WTC11 (cell line): ENCODE results near the gene LCNL1. TPM values are rescaled to one million over a fixed set of nuclear protein-coding genes. Genes with fewer than 3 reads are reported as not detected.

Experiments
- ATAC-seq: fragments of 200-7000 bp; cut with Tn5 transposase; 2 replicates; pipeline ENCODE4 v1.10.0; 2021; ENCODE audit warnings: mild to moderate bottlenecking, moderate library complexity
- CTCF ChIA-PET: fragments of 300-600 bp; sonication (Branson Sonifier 250); formaldehyde crosslinking; loops from one replicate; lab custom pipeline; 2021; ENCODE audit warnings: antibody characterized with exemption; lab: Charles Lee
- POLR2A ChIA-PET: fragments of 350-600 bp; sonication (Branson Sonifier 250); formaldehyde crosslinking; loops from one replicate; lab custom pipeline; 2021; ENCODE audit warnings: antibody characterized with exemption; lab: Charles Lee
- DNase-seq: peaks from one replicate; pipeline ENCODE4 v3.0.0; 2021; ENCODE audit warnings: low spot score
- H3K27ac Mint-ChIP-seq: 2 replicates; pipeline ENCODE4 v1.8.0; 2021; ENCODE audit warnings: mixed read lengths
- H3K27me3 Mint-ChIP-seq: 2 replicates; pipeline ENCODE4 v1.8.0; 2021; ENCODE audit warnings: low read depth, mild to moderate bottlenecking, moderate library complexity, mixed read lengths
- H3K36me3 Mint-ChIP-seq: 2 replicates; pipeline ENCODE4 v1.8.0; 2021; ENCODE audit warnings: mixed read lengths
- H3K4me1 Mint-ChIP-seq: 2 replicates; pipeline ENCODE4 v1.8.0; 2022; ENCODE audit warnings: mixed read lengths
- H3K4me3 Mint-ChIP-seq: 2 replicates; pipeline ENCODE4 v1.8.0; 2021; ENCODE audit warnings: mild to moderate bottlenecking, moderate library complexity, mixed read lengths
- H3K9me3 Mint-ChIP-seq: 2 replicates; pipeline ENCODE4 v1.8.0; 2021; ENCODE audit warnings: mixed read lengths
- ETV6 ChIP-seq: sonication (generic); formaldehyde crosslinking; IDR thresholded peaks from 2 replicates; pipeline ENCODE4 v1.8.1; 2022; ENCODE audit warnings: mild to moderate bottlenecking, missing genetic modification reagents
- FOXK1 ChIP-seq: sonication (generic); formaldehyde crosslinking; IDR thresholded peaks from 2 replicates; pipeline ENCODE4 v1.8.0; 2022; ENCODE audit warnings: mild to moderate bottlenecking, moderate library complexity, missing genetic modification reagents
- GRHL2 ChIP-seq: fragments of 250-450 bp; sonication (Bioruptor Pico); IDR thresholded peaks from 2 replicates; pipeline ENCODE4 v1.8.0; 2022; ENCODE audit warnings: mild to moderate bottlenecking, moderate library complexity; ENCODE audit not compliant: insufficient replicate concordance, severe bottlenecking
- KAT7 ChIP-seq: sonication (generic); formaldehyde crosslinking; IDR thresholded peaks from 2 replicates; pipeline ENCODE4 v1.8.1; 2023; ENCODE audit warnings: missing genetic modification reagents, mild to moderate bottlenecking, borderline replicate concordance
- NFE2L1 ChIP-seq: sonication (generic); formaldehyde crosslinking; IDR thresholded peaks from 2 replicates; pipeline ENCODE4 v1.8.1; 2023; ENCODE audit warnings: missing genetic modification reagents
- OVOL2 ChIP-seq: fragments of 250-450 bp; sonication (Bioruptor Pico); IDR thresholded peaks from 2 replicates; pipeline ENCODE4 v1.9.0; 2021; ENCODE audit warnings: mild to moderate bottlenecking, borderline replicate concordance
- SMAD3 ChIP-seq: sonication (generic); formaldehyde crosslinking; IDR thresholded peaks from 2 replicates; pipeline ENCODE4 v1.8.0; 2022; ENCODE audit warnings: missing genetic modification reagents, mild to moderate bottlenecking, borderline replicate concordance
- ZNF138 ChIP-seq: sonication (generic); formaldehyde crosslinking; conservative IDR thresholded peaks from 2 replicates; pipeline ENCODE4 v1.8.1; 2022; ENCODE audit warnings: mild to moderate bottlenecking, moderate library complexity, missing genetic modification reagents
- ZNF416 ChIP-seq: fragments of 250-450 bp; sonication (Bioruptor Pico); IDR thresholded peaks from 2 replicates; pipeline ENCODE4 v1.9.0; 2021; ENCODE audit warnings: mild to moderate bottlenecking, inconsistent platforms
- ZNF671 ChIP-seq: fragments of 250-450 bp; sonication (Bioruptor Pico); IDR thresholded peaks from 2 replicates; pipeline ENCODE4 v1.8.0; 2021; ENCODE audit warnings: mild to moderate bottlenecking
- total RNA-seq: library from RNA; stranded (reverse); gene quantifications from 3 replicates; pipeline ENCODE4 v1.2.3, GENCODE V29; 2021
- TF ChIP-seq, protein P1 (sequence below): sonication (generic); formaldehyde crosslinking; conservative IDR thresholded peaks from 2 replicates; pipeline ENCODE4 v1.8.1; 2023; ENCODE audit warnings: mild to moderate bottlenecking, low read depth, missing genetic modification reagents, moderate library complexity
- TF ChIP-seq, protein P2 (sequence below): fragments of 250-450 bp; sonication (Bioruptor Pico); IDR thresholded peaks from 2 replicates; pipeline ENCODE4 v1.9.0; 2021; ENCODE audit warnings: mild to moderate bottlenecking
- TF ChIP-seq, protein P3 (sequence below): sonication (generic); formaldehyde crosslinking; IDR thresholded peaks from 2 replicates; pipeline ENCODE4 v1.8.1; 2022; ENCODE audit warnings: low read depth, missing genetic modification reagents, borderline replicate concordance
- TF ChIP-seq, protein P4 (sequence below): sonication (generic); formaldehyde crosslinking; IDR thresholded peaks from 2 replicates; pipeline ENCODE4 v1.8.1; 2022; ENCODE audit warnings: mild to moderate bottlenecking, missing genetic modification reagents, moderate library complexity, borderline replicate concordance
- TF ChIP-seq, protein P5 (sequence below): fragments of 250-450 bp; sonication (Bioruptor Pico); IDR thresholded peaks from 2 replicates; pipeline ENCODE4 v1.8.0; 2021; ENCODE audit warnings: mild to moderate bottlenecking
- TF ChIP-seq, protein P6 (sequence below): sonication (generic); formaldehyde crosslinking; IDR thresholded peaks from 2 replicates; pipeline ENCODE4 v1.8.0; 2022; ENCODE audit warnings: mild to moderate bottlenecking, missing genetic modification reagents
- TF ChIP-seq, protein P7 (sequence below): sonication (generic); formaldehyde crosslinking; IDR thresholded peaks from 2 replicates; pipeline ENCODE4 v1.8.1; 2023; ENCODE audit warnings: mild to moderate bottlenecking, moderate library complexity, missing genetic modification reagents
- TF ChIP-seq, protein P8 (sequence below): sonication (generic); formaldehyde crosslinking; IDR thresholded peaks from 2 replicates; pipeline ENCODE4 v1.8.0; 2023; ENCODE audit warnings: mild to moderate bottlenecking, missing genetic modification reagents

LCNL1 gene
- total RNA-seq, 1 experiment from 2014 or later, result 0.50 TPM

DNA sequence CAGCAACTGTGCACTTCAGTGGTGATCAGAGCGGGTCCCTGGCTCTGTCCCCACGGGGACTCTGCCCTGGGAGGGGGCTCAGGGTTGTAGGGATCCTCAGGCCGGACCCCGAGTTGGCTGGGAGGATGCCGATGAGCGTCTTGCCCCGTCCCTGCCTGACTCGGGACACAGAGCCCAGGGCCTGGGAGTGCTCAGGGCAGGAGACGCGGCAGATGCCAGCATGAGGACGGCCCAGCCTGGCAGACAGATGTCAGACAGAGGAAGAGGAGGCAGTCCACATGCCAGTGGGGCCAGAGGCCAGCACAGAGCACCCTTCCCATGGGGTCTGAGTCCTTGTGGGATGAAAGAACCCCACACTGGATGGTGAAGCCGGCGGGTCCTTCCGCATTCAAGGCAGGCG is 19.5 kb upstream of the LCNL1 start:
- no peak for DNase-seq
- H3K27ac Mint-ChIP-seq, result no peak overlapping the region
- no peaks in the 10 kb centered on the region for H3K27me3 Mint-ChIP-seq
- H3K9me3 Mint-ChIP-seq, result no peaks in the 10 kb centered on the region
- H3K36me3 Mint-ChIP-seq, result no peaks in the 10 kb centered on the region
- no peak for TF ChIP-seq ZNF416 (CRISPR knock-in tag)
- TF ChIP-seq OVOL2 (CRISPR knock-in tag), result no peak
- TF ChIP-seq, protein P1, sequence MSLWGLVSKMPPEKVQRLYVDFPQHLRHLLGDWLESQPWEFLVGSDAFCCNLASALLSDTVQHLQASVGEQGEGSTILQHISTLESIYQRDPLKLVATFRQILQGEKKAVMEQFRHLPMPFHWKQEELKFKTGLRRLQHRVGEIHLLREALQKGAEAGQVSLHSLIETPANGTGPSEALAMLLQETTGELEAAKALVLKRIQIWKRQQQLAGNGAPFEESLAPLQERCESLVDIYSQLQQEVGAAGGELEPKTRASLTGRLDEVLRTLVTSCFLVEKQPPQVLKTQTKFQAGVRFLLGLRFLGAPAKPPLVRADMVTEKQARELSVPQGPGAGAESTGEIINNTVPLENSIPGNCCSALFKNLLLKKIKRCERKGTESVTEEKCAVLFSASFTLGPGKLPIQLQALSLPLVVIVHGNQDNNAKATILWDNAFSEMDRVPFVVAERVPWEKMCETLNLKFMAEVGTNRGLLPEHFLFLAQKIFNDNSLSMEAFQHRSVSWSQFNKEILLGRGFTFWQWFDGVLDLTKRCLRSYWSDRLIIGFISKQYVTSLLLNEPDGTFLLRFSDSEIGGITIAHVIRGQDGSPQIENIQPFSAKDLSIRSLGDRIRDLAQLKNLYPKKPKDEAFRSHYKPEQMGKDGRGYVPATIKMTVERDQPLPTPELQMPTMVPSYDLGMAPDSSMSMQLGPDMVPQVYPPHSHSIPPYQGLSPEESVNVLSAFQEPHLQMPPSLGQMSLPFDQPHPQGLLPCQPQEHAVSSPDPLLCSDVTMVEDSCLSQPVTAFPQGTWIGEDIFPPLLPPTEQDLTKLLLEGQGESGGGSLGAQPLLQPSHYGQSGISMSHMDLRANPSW (CRISPR knock-in tag), result no peak
- TF ChIP-seq, protein P2, sequence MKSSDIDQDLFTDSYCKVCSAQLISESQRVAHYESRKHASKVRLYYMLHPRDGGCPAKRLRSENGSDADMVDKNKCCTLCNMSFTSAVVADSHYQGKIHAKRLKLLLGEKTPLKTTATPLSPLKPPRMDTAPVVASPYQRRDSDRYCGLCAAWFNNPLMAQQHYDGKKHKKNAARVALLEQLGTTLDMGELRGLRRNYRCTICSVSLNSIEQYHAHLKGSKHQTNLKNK (CRISPR knock-in tag), result no peak
- TF ChIP-seq, protein P3, sequence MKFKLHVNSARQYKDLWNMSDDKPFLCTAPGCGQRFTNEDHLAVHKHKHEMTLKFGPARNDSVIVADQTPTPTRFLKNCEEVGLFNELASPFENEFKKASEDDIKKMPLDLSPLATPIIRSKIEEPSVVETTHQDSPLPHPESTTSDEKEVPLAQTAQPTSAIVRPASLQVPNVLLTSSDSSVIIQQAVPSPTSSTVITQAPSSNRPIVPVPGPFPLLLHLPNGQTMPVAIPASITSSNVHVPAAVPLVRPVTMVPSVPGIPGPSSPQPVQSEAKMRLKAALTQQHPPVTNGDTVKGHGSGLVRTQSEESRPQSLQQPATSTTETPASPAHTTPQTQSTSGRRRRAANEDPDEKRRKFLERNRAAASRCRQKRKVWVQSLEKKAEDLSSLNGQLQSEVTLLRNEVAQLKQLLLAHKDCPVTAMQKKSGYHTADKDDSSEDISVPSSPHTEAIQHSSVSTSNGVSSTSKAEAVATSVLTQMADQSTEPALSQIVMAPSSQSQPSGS, result no peak
- TF ChIP-seq, protein P4, sequence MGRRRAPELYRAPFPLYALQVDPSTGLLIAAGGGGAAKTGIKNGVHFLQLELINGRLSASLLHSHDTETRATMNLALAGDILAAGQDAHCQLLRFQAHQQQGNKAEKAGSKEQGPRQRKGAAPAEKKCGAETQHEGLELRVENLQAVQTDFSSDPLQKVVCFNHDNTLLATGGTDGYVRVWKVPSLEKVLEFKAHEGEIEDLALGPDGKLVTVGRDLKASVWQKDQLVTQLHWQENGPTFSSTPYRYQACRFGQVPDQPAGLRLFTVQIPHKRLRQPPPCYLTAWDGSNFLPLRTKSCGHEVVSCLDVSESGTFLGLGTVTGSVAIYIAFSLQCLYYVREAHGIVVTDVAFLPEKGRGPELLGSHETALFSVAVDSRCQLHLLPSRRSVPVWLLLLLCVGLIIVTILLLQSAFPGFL (CRISPR knock-in tag), result no peak
- TF ChIP-seq ZNF138 (CRISPR knock-in tag), result no peak
- no peak for TF ChIP-seq ETV6
- no peak for TF ChIP-seq SMAD3 (CRISPR knock-in tag)
- TF ChIP-seq ZNF671, result no peak
- TF ChIP-seq, protein P5, sequence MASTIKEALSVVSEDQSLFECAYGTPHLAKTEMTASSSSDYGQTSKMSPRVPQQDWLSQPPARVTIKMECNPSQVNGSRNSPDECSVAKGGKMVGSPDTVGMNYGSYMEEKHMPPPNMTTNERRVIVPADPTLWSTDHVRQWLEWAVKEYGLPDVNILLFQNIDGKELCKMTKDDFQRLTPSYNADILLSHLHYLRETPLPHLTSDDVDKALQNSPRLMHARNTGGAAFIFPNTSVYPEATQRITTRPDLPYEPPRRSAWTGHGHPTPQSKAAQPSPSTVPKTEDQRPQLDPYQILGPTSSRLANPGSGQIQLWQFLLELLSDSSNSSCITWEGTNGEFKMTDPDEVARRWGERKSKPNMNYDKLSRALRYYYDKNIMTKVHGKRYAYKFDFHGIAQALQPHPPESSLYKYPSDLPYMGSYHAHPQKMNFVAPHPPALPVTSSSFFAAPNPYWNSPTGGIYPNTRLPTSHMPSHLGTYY (CRISPR knock-in tag), result no peak
- TF ChIP-seq, protein P6, sequence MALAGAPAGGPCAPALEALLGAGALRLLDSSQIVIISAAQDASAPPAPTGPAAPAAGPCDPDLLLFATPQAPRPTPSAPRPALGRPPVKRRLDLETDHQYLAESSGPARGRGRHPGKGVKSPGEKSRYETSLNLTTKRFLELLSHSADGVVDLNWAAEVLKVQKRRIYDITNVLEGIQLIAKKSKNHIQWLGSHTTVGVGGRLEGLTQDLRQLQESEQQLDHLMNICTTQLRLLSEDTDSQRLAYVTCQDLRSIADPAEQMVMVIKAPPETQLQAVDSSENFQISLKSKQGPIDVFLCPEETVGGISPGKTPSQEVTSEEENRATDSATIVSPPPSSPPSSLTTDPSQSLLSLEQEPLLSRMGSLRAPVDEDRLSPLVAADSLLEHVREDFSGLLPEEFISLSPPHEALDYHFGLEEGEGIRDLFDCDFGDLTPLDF (CRISPR knock-in tag), result no peak
- TF ChIP-seq KAT7 (CRISPR knock-in tag), result no peak
- no peak for TF ChIP-seq GRHL2 (CRISPR knock-in tag)
- no peak for TF ChIP-seq FOXK1 (CRISPR knock-in tag)
- TF ChIP-seq, protein P7, sequence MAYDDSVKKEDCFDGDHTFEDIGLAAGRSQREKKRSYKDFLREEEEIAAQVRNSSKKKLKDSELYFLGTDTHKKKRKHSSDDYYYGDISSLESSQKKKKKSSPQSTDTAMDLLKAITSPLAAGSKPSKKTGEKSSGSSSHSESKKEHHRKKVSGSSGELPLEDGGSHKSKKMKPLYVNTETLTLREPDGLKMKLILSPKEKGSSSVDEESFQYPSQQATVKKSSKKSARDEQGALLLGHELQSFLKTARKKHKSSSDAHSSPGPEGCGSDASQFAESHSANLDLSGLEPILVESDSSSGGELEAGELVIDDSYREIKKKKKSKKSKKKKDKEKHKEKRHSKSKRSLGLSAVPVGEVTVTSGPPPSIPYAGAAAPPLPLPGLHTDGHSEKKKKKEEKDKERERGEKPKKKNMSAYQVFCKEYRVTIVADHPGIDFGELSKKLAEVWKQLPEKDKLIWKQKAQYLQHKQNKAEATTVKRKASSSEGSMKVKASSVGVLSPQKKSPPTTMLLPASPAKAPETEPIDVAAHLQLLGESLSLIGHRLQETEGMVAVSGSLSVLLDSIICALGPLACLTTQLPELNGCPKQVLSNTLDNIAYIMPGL (CRISPR knock-in tag), result no peak
- TF ChIP-seq, protein P8, sequence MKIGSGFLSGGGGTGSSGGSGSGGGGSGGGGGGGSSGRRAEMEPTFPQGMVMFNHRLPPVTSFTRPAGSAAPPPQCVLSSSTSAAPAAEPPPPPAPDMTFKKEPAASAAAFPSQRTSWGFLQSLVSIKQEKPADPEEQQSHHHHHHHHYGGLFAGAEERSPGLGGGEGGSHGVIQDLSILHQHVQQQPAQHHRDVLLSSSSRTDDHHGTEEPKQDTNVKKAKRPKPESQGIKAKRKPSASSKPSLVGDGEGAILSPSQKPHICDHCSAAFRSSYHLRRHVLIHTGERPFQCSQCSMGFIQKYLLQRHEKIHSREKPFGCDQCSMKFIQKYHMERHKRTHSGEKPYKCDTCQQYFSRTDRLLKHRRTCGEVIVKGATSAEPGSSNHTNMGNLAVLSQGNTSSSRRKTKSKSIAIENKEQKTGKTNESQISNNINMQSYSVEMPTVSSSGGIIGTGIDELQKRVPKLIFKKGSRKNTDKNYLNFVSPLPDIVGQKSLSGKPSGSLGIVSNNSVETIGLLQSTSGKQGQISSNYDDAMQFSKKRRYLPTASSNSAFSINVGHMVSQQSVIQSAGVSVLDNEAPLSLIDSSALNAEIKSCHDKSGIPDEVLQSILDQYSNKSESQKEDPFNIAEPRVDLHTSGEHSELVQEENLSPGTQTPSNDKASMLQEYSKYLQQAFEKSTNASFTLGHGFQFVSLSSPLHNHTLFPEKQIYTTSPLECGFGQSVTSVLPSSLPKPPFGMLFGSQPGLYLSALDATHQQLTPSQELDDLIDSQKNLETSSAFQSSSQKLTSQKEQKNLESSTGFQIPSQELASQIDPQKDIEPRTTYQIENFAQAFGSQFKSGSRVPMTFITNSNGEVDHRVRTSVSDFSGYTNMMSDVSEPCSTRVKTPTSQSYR, result no peak
- TF ChIP-seq NFE2L1, result no peak
- no peak overlapping the region for H3K4me3 Mint-ChIP-seq
- peaks cover 10% of the 10 kb centered on the region for H3K4me1 Mint-ChIP-seq
- POLR2A ChIA-PET, result no interaction called here
- CTCF ChIA-PET, result interaction anchor here (2.0 to 3.4 kb wide), 2 partner anchors 15 to 66 kb away, joined by 7 to 17 read pairs; no protein-coding TSS in a partner anchor
- no peak for ATAC-seq
